HG03521 (cell line): ENCODE data around the gene MSRB1.
"Not testable (repeated sequence)": the region's sequence is repeated elsewhere in the genome, so short reads cannot be mapped to it uniquely, and the experiment has no call there.

Experiments
- ATAC-seq: cut with Tn5 transposase; IDR thresholded peaks from one replicate; pipeline ENCODE4 v1.9.1; 2021; ENCODE audit warnings: mild to moderate bottlenecking, moderate library complexity; ENCODE audit not compliant: unreplicated experiment

MSRB1 gene

GRCh38 chr16:1962161-1963153 is 19.5 kb upstream of the MSRB1 start:
- not testable (repeated sequence) for ATAC-seq

GRCh38 chr16:1961651-1962067 is 18.7 kb upstream of the MSRB1 start:
- no peak for ATAC-seq

- ATAC-seq, result no peak
These were observed 17.9 kb upstream of the MSRB1 start for GRCh38 chr16:1960665-1961630.

GRCh38 chr16:1959269-1960039 is 16.5 kb upstream of the MSRB1 start, which contains the start of gene NDUFB10:
Gene NDUFB10, plus strand, starts transcription at chr16:1959538. Its CDS starts 87 bp downstream, at chr16:1959625.
- peak; percentile 72 for ATAC-seq

DNA sequence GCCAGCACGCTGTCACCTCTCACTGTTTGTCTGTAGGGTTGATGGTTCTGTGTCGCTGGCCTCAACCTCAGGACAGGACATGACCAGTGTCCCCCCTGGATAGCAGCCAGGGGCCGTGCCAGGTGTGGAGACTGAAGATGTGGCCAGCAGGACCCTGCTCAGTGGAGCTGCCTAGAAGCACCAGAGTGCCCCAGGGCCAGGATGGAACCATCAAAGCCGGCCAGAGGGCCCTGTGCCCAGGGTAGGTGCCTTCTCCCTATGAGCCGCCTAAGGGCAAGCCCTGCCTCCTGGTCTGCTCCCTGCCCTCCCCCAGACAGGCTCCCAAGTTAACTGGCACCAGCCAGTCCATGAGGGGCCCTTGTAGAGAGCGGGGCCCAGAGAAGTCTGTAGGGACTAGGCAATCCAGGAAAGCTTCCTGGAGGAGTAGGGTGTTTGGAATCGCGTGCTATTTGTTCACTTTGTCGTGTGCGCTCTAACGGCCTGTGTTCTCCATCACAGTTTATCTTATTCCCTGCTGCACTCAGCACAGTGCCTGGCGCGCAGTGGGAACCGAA is 15.8 kb upstream of the MSRB1 start:
- ATAC-seq, result peak; percentile 4

GRCh38 chr16:1958143-1958491 is 15.1 kb upstream of the MSRB1 start:
- ATAC-seq, result not testable (repeated sequence)

GRCh38 chr16:1957434-1958142 is 14.6 kb upstream of the MSRB1 start:
- ATAC-seq, result not testable (repeated sequence)

GRCh38 chr16:1953734-1954133 is 10.7 kb upstream of the MSRB1 start:
- no peak for ATAC-seq

- ATAC-seq, result no peak
These were observed 7.6 kb upstream of the MSRB1 start for GRCh38 chr16:1950559-1950958.

- no peak for ATAC-seq
These were observed 7.0 kb upstream of the MSRB1 start for GRCh38 chr16:1950047-1950446.

DNA sequence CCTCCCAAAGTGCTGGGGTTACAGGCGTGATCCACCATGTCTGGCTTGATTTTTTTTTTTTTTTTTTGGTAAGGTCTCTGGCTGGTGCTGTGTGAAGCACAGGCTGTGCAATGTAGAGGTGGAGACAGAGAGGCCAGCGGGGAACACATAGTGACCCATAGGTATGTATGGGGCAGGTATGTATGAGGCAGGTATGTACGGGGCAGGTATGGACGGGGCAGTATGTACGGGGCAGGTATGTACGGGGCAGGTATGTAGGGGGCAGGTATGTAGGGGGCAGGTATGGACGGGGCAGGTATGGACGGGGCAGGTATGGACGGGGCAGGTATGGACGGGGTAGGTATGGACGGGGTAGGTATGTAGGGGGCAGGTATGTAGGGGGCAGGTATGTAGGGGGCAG is 6.5 kb upstream of the MSRB1 start:
- ATAC-seq, result no peak

- ATAC-seq, result no peak
These were observed 4.3 kb upstream of the MSRB1 start for GRCh38 chr16:1947369-1947670.

DNA sequence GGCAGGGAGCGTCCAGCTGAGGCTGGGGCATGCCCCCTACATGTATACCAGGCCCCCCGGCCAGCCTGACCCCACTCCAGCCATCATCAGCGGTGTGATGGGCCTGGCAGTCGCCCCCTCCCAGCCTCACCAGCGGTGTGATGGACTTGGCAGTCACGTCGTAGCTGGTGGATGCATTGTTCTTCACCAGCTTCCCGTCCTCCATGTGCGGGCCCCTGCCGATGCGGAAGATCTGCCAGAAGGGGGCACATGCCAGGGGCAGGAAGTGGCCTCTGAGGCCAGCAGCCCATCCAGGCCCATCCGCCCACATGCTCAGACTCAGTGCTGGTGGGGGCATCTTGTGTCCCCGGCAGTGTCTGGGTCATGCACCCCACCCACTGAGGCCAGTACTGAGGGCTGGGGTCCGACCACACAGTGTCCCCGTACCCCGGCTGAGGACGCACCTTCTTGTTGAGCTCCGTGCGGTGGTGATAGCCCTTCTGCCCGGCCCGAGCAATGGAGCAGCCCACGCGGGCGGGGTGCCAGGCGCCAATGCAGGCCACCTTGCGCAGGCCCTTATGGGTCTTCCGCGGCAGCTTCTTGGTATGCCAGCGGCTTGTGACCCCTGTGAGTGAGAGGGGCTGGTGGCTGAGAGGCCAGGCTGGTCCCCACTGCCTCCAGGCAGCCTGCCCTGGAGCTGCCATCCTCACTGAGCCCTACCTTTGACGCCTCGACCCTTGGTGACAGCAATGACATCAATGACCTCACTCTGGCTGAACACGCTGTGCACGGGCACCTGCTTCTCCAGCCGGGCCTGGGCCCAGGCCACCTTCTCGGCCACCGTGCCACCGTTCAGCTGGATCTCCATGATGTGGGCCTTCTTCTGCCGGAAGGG is 3.7 kb upstream of the MSRB1 start:
- ATAC-seq, result no peak

DNA sequence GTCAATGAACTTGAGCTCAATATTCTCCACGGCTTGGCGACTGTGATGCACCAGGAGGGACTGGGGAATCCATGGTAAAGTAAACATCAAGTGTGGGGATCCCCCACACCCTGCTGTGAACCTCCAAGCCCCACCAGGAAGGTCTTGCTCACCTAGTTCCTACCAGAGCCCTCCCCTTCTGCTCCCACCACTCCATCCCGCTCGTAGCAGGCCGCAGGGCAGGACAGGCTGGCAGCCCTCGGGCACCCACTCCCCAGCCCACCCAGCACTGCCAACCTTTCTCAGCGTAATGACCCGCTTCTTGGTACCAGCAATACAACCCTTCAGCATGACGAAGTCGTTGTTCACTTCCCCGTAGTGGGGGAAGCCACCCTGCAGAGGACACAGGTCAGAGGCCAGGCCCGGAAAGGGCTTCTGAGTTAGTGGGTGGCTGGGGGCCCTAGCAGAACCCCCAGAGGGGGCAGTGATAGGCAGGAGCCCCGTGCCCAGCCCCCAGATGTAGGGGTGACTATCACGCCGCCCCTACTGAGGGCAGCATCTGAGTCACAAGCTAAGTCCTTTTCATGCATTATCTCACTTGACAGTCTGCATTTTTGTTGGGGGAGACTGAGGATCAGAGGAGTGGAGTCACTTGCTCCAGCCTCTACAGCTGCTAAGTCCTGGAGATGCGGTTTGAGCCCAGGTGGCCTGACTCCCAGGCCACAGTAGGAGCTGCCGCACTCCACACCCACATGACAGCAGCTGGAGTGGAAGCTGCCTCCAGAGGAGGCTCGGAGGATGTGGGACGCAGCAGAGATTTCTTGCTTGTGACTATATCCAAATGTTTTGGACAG is 2.8 kb upstream of the MSRB1 start:
- ATAC-seq, result no peak

DNA sequence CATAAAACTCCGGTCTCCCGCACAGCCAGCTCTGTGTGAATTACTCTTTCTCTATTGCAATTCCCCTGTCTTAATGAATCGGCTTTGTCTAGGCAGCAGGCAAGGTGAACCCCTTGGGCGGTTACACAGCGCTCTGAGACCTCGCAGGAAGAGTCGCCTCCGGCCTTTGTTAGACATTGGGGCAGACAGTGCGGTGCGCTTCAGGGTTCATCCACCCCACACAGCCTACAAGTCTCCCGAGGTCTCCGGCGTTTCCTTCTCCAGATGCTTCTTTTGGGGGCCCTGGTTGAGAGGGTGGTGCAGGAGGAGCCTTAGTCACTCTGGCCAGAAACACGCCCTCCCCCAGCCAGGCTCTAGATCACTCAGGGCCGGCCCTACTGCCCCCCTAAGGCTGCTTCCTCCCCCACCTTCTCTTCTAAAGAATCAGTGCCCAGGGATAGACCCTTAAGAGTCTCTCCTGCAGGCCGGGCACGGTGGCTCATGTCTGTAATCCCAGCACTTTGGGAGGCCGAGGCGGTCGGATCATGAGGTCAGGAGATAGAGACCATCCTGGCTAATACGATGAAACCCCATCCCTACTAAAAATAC is 1.7 kb upstream of the MSRB1 start:
- no peak for ATAC-seq

GRCh38 chr16:1942047-1942809 is 771 bp downstream of the MSRB1 start:
- ATAC-seq, result no peak
